Common myeloid progenitor, CD34-positive (primary cell): ENCODE data around the gene FAM107B.

Source experiments
- CTCF ChIA-PET: fragments of 350-600 bp; sonication (Branson Sonifier 250); formaldehyde crosslinking; loops from one replicate; lab custom pipeline; 2021; ENCODE audit warnings: antibody characterized with exemption; lab: Charles Lee
- POLR2A ChIA-PET: fragments of 350-600 bp; sonication (Branson Sonifier 250); formaldehyde crosslinking; loops from one replicate; lab custom pipeline; 2021; ENCODE audit warnings: antibody characterized with exemption; lab: Charles Lee
- DNase-seq, 3 donors: peaks; one replicate each; pipeline versions ENCODE4 v3.0.0 to v3.0.0-alpha.2; 2013
- H3K27ac ChIP-seq, 2 experiments: 1 replicate in 1 of 2; 2 replicates in 1 of 2; pipeline ENCODE4 v1.7.0; 2013; ENCODE audit warnings: inconsistent platforms in 2 of 2, low read length in 2 of 2, mild to moderate bottlenecking in 2 of 2, low read depth in 1 of 2, moderate library complexity in 1 of 2; ENCODE audit not compliant: severe bottlenecking in 2 of 2, insufficient read depth in 1 of 2, poor library complexity in 1 of 2
- H3K27me3 ChIP-seq, 5 experiments: replicated peaks in 2 of 5; 1 replicate in 3 of 5; 2 replicates in 2 of 5; pipeline versions ENCODE4 v1.6.1 to v1.7.0; 2013; ENCODE audit warnings: low read length in 4 of 5, mild to moderate bottlenecking in 2 of 5, moderate library complexity in 2 of 5, inconsistent platforms in 1 of 5; ENCODE audit not compliant: insufficient read depth in 5 of 5, control insufficient read depth in 4 of 5
- H3K36me3 ChIP-seq, 4 experiments: 1 replicate in 2 of 4; 2 replicates in 2 of 4; pipeline versions ENCODE4 v1.6.1 to v1.7.0; 2013; ENCODE audit warnings: low read length in 3 of 4, control low read depth in 1 of 4, mild to moderate bottlenecking in 1 of 4; ENCODE audit not compliant: control insufficient read depth in 4 of 4, insufficient read depth in 4 of 4
- H3K4me1 ChIP-seq, 4 experiments: 1 replicate in 3 of 4; 2 replicates in 1 of 4; pipeline versions ENCODE4 v1.6.1 to v1.7.1; 2013; ENCODE audit warnings: low read length in 3 of 4, mild to moderate bottlenecking in 3 of 4, control low read depth in 1 of 4, inconsistent platforms in 1 of 4, moderate library complexity in 1 of 4; ENCODE audit not compliant: control insufficient read depth in 4 of 4, insufficient read depth in 4 of 4; ENCODE audit errors: control extremely low read depth in 1 of 4
- H3K4me3 ChIP-seq, 7 experiments: 1 replicate in 4 of 7; 2 replicates in 3 of 7; pipeline versions ENCODE4 v1.5.1 to v1.7.0; 2013; ENCODE audit warnings: mild to moderate bottlenecking in 7 of 7, low read length in 6 of 7, moderate library complexity in 6 of 7, inconsistent platforms in 2 of 7, low read depth in 2 of 7, control low read depth in 1 of 7; ENCODE audit not compliant: insufficient read depth in 4 of 7, control insufficient read depth in 1 of 7; ENCODE audit errors: extremely low read depth in 1 of 7
- H3K9me3 ChIP-seq, 5 experiments: 1 replicate in 4 of 5; 2 replicates in 1 of 5; pipeline versions ENCODE4 v1.6.1 to v1.7.1; 2013; ENCODE audit warnings: low read length in 4 of 5, mild to moderate bottlenecking in 2 of 5, inconsistent platforms in 1 of 5, low read depth in 1 of 5, moderate library complexity in 1 of 5; ENCODE audit not compliant: control insufficient read depth in 4 of 5, insufficient read depth in 2 of 5; ENCODE audit errors: control extremely low read depth in 1 of 5
- WGBS: methylation state at CpG from one replicate; pipeline ENCODE4 v1.1.5; 2013; ENCODE audit not compliant: insufficient coverage; 5-methylcytosine and 5-hydroxymethylcytosine counted together

FAM107B gene

GRCh38 chr10:14624600-14624999, 150.1 kb downstream of the FAM107B start:
- POLR2A ChIA-PET, result interaction anchor here (0.6 kb wide), 2 partner anchors 17 to 196 kb away, joined by 3 to 9 read pairs; no protein-coding TSS in a partner anchor
- 92% methylated on average over 7 of the region's 8 CpGs for WGBS
- CTCF ChIA-PET, result interaction anchor here (0.6 to 1.1 kb wide), 2 partner anchors 62 to 491 kb away, joined by 3 to 4 read pairs; no protein-coding TSS in a partner anchor
- H3K27me3 ChIP-seq, result no peaks in the 10 kb centered on the region
- DNase-seq, result no peak
- H3K36me3 ChIP-seq, result no peaks in the 10 kb centered on the region
- no peaks in the 10 kb centered on the region for H3K9me3 ChIP-seq
- H3K4me1 ChIP-seq, result peaks cover 0 to 6% (median under 1%) of the 10 kb centered on the region in 4 experiments
- no peak overlapping the region for H3K27ac ChIP-seq
- no peak overlapping the region for H3K4me3 ChIP-seq

GRCh38 chr10:14623931-14624330, 150.8 kb downstream of the FAM107B start:
- Histone ChIP-seq H3K4me1 (peaks cover 0 to 6% (median under 1%) of the 10 kb centered on the region in 4 experiments), H3K36me3 (no peaks in the 10 kb centered on the region), H3K27ac (no peak overlapping the region), H3K4me3 (no peak overlapping the region), H3K9me3 (no peaks in the 10 kb centered on the region), H3K27me3 (no peaks in the 10 kb centered on the region)
- ChIA-PET CTCF (interaction anchor here (1.1 kb wide), 1 partner anchor 61 kb away, joined by 3 read pairs; no protein-coding TSS in a partner anchor), POLR2A (no interaction called here)
- no peak for DNase-seq
- 100% methylated on average over 2 of the region's 3 CpGs for WGBS

GRCh38 chr10:14621037-14621436, 153.7 kb downstream of the FAM107B start:
- no CpG with 5 or more reads among the region's 1 CpG for WGBS
- Histone ChIP-seq H3K27me3 (no peaks in the 10 kb centered on the region), H3K4me1 (peaks cover 15 to 29% (median 18%) of the 10 kb centered on the region in 4 experiments), H3K9me3 (no peaks in the 10 kb centered on the region), H3K27ac (no peak overlapping the region), H3K4me3 (no peak overlapping the region), H3K36me3 (no peaks in the 10 kb centered on the region)
- ChIA-PET POLR2A (no interaction called here), CTCF (interaction anchor here (1.0 kb wide), 1 partner anchor 63 kb away, joined by 3 read pairs; no protein-coding TSS in a partner anchor)
- no peak for DNase-seq

DNA sequence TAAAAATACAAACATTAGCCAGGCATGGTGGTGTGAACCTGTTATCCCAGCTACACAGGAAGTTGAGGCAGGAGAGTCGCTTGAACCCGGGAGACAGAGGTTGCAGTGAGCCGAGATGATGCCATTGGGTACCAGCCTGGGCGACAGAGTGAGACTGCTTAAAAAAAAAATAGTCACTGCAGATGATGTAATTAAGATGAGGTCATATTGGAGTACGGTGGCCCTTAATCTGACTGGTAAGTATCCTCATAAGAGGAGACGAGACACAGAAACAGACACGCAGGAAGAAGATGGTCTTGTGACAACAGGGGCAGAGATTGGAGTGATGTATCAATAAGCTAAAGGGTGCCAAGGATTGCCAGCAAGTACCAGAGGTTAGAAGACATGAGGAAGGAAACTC, 156.0 kb downstream of the FAM107B start:
- ChIA-PET CTCF (no interaction called here), POLR2A (no interaction called here)
- no peak for DNase-seq
- Histone ChIP-seq H3K36me3 (no peaks in the 10 kb centered on the region), H3K4me3 (no peak overlapping the region), H3K9me3 (no peaks in the 10 kb centered on the region), H3K4me1 (peaks cover 15 to 36% (median 18%) of the 10 kb centered on the region in 4 experiments), H3K27me3 (no peaks in the 10 kb centered on the region), H3K27ac (no peak overlapping the region)
- WGBS, result 98% methylated on average over 6 of the region's 7 CpGs

GRCh38 chr10:14617852-14618251, 156.8 kb downstream of the FAM107B start:
- DNase-seq, result peak in 2 of 3 donors; percentile 67 to 70
- Histone ChIP-seq H3K27ac (no peak overlapping the region), H3K4me3 (no peak overlapping the region), H3K9me3 (no peaks in the 10 kb centered on the region), H3K36me3 (no peaks in the 10 kb centered on the region), H3K27me3 (no peaks in the 10 kb centered on the region), H3K4me1 (peaks cover 15 to 44% (median 24%) of the 10 kb centered on the region in 4 experiments)
- ChIA-PET POLR2A (interaction anchor here (0.6 kb wide), 1 partner anchor 22 kb away, joined by 6 read pairs; no protein-coding TSS in a partner anchor), CTCF (interaction anchor here (1.1 to 2.7 kb wide), 4 partner anchors 10 to 206 kb away, joined by 3 to 8 read pairs (median 4); no protein-coding TSS in a partner anchor)
- WGBS, result no CpG with 5 or more reads among the region's 4 CpGs

GRCh38 chr10:14616955-14617730, 157.6 kb downstream of the FAM107B start:
- ChIA-PET CTCF (interaction anchor here (1.1 to 2.7 kb wide), 4 partner anchors 9 to 206 kb away, joined by 3 to 8 read pairs (median 4); no protein-coding TSS in a partner anchor), POLR2A (interaction anchor here (0.6 kb wide), 1 partner anchor 23 kb away, joined by 6 read pairs; no protein-coding TSS in a partner anchor)
- H3K27me3 ChIP-seq, result no peaks in the 10 kb centered on the region
- H3K4me3 ChIP-seq, result peak overlapping the region in 2 of 7 experiments; percentile 17 to 53
- peaks cover 15 to 51% (median 25%) of the 10 kb centered on the region in 4 experiments for H3K4me1 ChIP-seq
- DNase-seq, result peak in 1 of 3 donors; percentile 22
- no peak overlapping the region for H3K27ac ChIP-seq
- H3K9me3 ChIP-seq, result no peaks in the 10 kb centered on the region
- 26% methylated on average over 4 of the region's 5 CpGs for WGBS
- no peaks in the 10 kb centered on the region for H3K36me3 ChIP-seq
